ENCODE results near the gene SLC38A5. TPM values are rescaled to one million over a fixed set of nuclear protein-coding genes. Genes with fewer than 3 reads are reported as not detected.
"Not testable (repeated sequence)": the region's sequence is repeated elsewhere in the genome, so short reads cannot be mapped to it uniquely, and the experiment has no call there.

The SLC38A5 gene
- 1 to 10 TPM; 2.5 to 7.9 (median 7.4) TPM for total RNA-seq

GRCh38 chrX:48470110-48470832 is at the start of gene SLC38A5:
Gene SLC38A5, minus strand, starts transcription at chrX:48470260. Its CDS starts 2,336 bp downstream, at chrX:48467924.
- Histone ChIP-seq H3K36me3 (no peaks in the 10 kb centered on the region), H3K27ac (replicated peaks in 1 of 4) (no peak within 1 kb of the TSS), H3K27me3 (peaks cover 0 to 21% (median 0%) of the 10 kb centered on the region in 4 donors), H3K4me1 (peaks cover 3 to 26% (median 19%) of the 10 kb centered on the region in 4 donors), H3K9me3 (no peaks in the 10 kb centered on the region), H3K4me3 (peak within 1 kb of the TSS; percentile 34 to 48 (median 34))
- DNase-seq (ENCODE audit: extremely low spot score), result no peak
- WGBS, result 80% methylated on average over 16 of the region's 18 CpGs
- TF ChIP-seq, protein P1, sequence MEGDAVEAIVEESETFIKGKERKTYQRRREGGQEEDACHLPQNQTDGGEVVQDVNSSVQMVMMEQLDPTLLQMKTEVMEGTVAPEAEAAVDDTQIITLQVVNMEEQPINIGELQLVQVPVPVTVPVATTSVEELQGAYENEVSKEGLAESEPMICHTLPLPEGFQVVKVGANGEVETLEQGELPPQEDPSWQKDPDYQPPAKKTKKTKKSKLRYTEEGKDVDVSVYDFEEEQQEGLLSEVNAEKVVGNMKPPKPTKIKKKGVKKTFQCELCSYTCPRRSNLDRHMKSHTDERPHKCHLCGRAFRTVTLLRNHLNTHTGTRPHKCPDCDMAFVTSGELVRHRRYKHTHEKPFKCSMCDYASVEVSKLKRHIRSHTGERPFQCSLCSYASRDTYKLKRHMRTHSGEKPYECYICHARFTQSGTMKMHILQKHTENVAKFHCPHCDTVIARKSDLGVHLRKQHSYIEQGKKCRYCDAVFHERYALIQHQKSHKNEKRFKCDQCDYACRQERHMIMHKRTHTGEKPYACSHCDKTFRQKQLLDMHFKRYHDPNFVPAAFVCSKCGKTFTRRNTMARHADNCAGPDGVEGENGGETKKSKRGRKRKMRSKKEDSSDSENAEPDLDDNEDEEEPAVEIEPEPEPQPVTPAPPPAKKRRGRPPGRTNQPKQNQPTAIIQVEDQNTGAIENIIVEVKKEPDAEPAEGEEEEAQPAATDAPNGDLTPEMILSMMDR (IDR thresholded peaks at IDR 0.05), result no peak
- no peak for TF ChIP-seq POLR2A (IDR thresholded peaks at IDR 0.05; ENCODE audit: low read depth)
- no peak for TF ChIP-seq EP300 (IDR thresholded peaks at IDR 0.05)
- no peak for TF ChIP-seq POLR2AphosphoS5 (IDR thresholded peaks at IDR 0.05)
- intact Hi-C loops (cut with DNase I), result no loop called here

DNA sequence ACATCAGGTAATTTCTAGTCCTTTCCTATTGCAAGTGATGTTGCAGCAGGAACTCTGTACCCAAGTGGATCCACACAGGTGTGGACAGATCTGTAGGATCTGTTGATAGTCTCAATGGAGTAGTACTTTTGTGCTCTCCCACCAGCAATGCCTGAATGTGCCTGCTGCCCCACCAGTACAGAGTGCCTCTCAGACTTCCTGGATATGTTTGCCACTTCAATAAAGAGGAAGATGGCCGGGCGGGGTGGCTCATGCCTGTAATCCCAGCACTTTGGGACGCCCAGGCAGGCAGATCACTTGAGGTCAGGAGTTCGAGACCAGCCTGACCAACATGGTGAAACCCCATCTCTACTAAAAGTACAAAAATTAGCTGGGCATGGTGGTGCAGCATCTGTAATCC is 49.4 kb upstream of the SLC38A5 start:
- peaks cover 0 to 15% (median 11%) of the 10 kb centered on the region in 4 donors for H3K4me1 ChIP-seq
- 75% methylated on average over 3 of the region's 4 CpGs for WGBS
- intact Hi-C loops (cut with DNase I); DNase-seq (ENCODE audit: extremely low spot score); H3K9me3 ChIP-seq; H3K4me3 ChIP-seq; H3K27me3 ChIP-seq; H3K27ac ChIP-seq (replicated peaks in 1 of 4): not testable (repeated sequence)
- H3K36me3 ChIP-seq, result peaks cover 0 to 23% (median 10%) of the 10 kb centered on the region in 4 donors

DNA sequence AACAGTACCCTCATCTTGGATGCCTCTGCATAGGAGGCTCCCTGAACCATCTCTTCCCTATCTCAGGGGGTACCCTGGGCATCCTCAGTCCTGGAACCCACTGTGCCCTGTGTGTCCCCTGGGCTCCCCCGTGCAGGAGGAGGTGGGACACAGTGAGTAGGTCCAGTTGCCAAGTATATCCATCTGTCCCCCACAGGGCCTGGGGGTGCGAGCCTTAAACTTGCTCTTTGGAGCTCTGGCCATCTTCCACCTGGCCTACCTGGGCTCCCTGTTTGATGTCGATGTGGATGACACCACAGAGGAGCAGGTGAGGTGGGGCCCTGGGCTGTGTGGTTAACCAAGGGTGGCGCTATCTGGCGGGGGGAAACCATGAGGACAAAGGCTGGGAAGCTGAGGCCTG is 46.9 kb upstream of the SLC38A5 start:
- intact Hi-C loops (cut with DNase I), result no loop called here

GRCh38 chrX:48516285-48516684 is 46.2 kb upstream of the SLC38A5 start:
- Histone ChIP-seq H3K36me3 (peaks cover 0 to 39% (median 17%) of the 10 kb centered on the region in 4 donors), H3K9me3 (no peaks in the 10 kb centered on the region), H3K27me3 (peaks cover 0 to 4% (median 0%) of the 10 kb centered on the region in 4 donors), H3K27ac (replicated peaks in 1 of 4) (no peak overlapping the region), H3K4me3 (no peak overlapping the region), H3K4me1 (peaks cover 0 to 4% (median 2%) of the 10 kb centered on the region in 4 donors)
- DNase-seq (ENCODE audit: extremely low spot score), result no peak
- intact Hi-C loops (cut with DNase I), result no loop called here
- 84% methylated on average over 10 of the region's 10 CpGs for WGBS
- TF ChIP-seq POLR2A (IDR thresholded peaks at IDR 0.05; ENCODE audit: low read depth), result no peak
- TF ChIP-seq, protein P1 (IDR thresholded peaks at IDR 0.05), result no peak
- no peak for TF ChIP-seq POLR2AphosphoS5 (IDR thresholded peaks at IDR 0.05)
- no peak for TF ChIP-seq EP300 (IDR thresholded peaks at IDR 0.05)

More for the DNA sequence above, 46.9 kb upstream of the SLC38A5 start:
- Histone ChIP-seq H3K36me3 (peaks cover 0 to 37% (median 17%) of the 10 kb centered on the region in 4 donors), H3K9me3 (no peaks in the 10 kb centered on the region), H3K4me3 (no peak overlapping the region), H3K27me3 (peaks cover 0 to 4% (median 0%) of the 10 kb centered on the region in 4 donors), H3K27ac (replicated peaks in 1 of 4) (no peak overlapping the region), H3K4me1 (peaks cover 0 to 4% (median 2%) of the 10 kb centered on the region in 4 donors)
- no peak for DNase-seq (ENCODE audit: extremely low spot score)
- TF ChIP-seq POLR2AphosphoS5 (IDR thresholded peaks at IDR 0.05), result no peak
- no peak for TF ChIP-seq POLR2A (IDR thresholded peaks at IDR 0.05; ENCODE audit: low read depth)
- TF ChIP-seq, protein P1 (IDR thresholded peaks at IDR 0.05), result no peak
- TF ChIP-seq EP300 (IDR thresholded peaks at IDR 0.05), result no peak
- WGBS, result 85% methylated on average over 3 of the region's 5 CpGs

DNA sequence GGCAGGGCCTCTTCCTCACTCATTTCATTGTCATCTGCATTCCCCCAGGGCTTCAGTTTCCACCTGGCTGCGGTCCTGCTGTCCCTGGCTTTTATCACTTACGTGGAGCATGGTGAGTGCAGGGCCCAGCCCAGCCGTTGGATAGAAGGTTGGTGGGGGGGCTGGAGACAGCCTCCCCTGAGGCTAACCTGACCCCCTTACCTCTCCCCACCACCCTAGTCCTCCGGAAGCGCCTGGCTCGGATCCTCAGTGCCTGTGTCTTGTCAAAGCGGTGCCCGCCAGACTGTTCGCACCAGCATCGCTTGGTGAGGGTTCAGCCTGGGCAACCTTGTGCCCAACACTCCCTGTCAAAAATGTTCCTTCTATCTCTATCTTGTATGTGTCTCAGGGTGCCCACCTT is 45.8 kb upstream of the SLC38A5 start:
- Histone ChIP-seq H3K27me3 (peaks cover 0 to 4% (median 0%) of the 10 kb centered on the region in 4 donors), H3K27ac (replicated peaks in 1 of 4) (no peak overlapping the region), H3K4me3 (no peak overlapping the region), H3K36me3 (peaks cover 0 to 39% (median 17%) of the 10 kb centered on the region in 4 donors), H3K9me3 (no peaks in the 10 kb centered on the region), H3K4me1 (no peaks in the 10 kb centered on the region)
- no peak for DNase-seq (ENCODE audit: extremely low spot score)
- intact Hi-C loops (cut with DNase I), result no loop called here
- no peak for TF ChIP-seq POLR2AphosphoS5 (IDR thresholded peaks at IDR 0.05)
- TF ChIP-seq EP300 (IDR thresholded peaks at IDR 0.05), result no peak
- TF ChIP-seq POLR2A (IDR thresholded peaks at IDR 0.05; ENCODE audit: low read depth), result no peak
- TF ChIP-seq, protein P1 (IDR thresholded peaks at IDR 0.05), result no peak
- WGBS, result 81% methylated on average over 10 of the region's 10 CpGs

All from esophagus muscularis mucosa (tissue), 4 donors.